Measurements from ENCODE around the gene FKRP.

GRCh38 chr19:46697204-46697960 lies 48.5 kb upstream of the FKRP start:
- TF ChIP-seq ZZZ3 (CRISPR knock-in tag; IDR thresholded peaks at IDR 0.05; ENCODE audit: borderline replicate concordance) (no peak), ATF3 (CRISPR knock-in tag; IDR thresholded peaks at IDR 0.05) (no peak), FOXA1 (IDR thresholded peaks at IDR 0.05) (no peak), FOXA1 (CRISPR knock-in tag; IDR thresholded peaks at IDR 0.05) (no peak), POLR2A (IDR thresholded peaks at IDR 0.05; ENCODE audit: insufficient read depth in 1 of 2, low read depth in 2 of 2, low read length in 2 of 2) (no peak), ZSCAN30 (CRISPR knock-in tag; IDR thresholded peaks at IDR 0.05) (no peak), SUZ12 (IDR thresholded peaks at IDR 0.05; ENCODE audit: low read depth, low read length) (no peak), TAF1 (CRISPR knock-in tag; IDR thresholded peaks at IDR 0.05) (no peak), CHCHD3 (CRISPR knock-in tag; IDR thresholded peaks at IDR 0.05) (no peak), ZNF484 (CRISPR knock-in tag; IDR thresholded peaks at IDR 0.05; ENCODE audit: borderline replicate concordance, low read depth) (no peak)
- TF ChIP-seq, protein P1, sequence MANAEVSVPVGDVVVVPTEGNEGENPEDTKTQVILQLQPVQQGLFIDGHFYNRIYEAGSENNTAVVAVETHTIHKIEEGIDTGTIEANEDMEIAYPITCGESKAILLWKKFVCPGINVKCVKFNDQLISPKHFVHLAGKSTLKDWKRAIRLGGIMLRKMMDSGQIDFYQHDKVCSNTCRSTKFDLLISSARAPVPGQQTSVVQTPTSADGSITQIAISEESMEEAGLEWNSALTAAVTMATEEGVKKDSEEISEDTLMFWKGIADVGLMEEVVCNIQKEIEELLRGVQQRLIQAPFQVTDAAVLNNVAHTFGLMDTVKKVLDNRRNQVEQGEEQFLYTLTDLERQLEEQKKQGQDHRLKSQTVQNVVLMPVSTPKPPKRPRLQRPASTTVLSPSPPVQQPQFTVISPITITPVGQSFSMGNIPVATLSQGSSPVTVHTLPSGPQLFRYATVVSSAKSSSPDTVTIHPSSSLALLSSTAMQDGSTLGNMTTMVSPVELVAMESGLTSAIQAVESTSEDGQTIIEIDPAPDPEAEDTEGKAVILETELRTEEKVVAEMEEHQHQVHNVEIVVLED (CRISPR knock-in tag; IDR thresholded peaks at IDR 0.05; ENCODE audit: borderline replicate concordance): no peak
- TF ChIP-seq, protein P2, sequence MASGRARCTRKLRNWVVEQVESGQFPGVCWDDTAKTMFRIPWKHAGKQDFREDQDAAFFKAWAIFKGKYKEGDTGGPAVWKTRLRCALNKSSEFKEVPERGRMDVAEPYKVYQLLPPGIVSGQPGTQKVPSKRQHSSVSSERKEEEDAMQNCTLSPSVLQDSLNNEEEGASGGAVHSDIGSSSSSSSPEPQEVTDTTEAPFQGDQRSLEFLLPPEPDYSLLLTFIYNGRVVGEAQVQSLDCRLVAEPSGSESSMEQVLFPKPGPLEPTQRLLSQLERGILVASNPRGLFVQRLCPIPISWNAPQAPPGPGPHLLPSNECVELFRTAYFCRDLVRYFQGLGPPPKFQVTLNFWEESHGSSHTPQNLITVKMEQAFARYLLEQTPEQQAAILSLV (CRISPR knock-in tag; IDR thresholded peaks at IDR 0.05; ENCODE audit: borderline replicate concordance): no peak
- TF ChIP-seq, protein P3, sequence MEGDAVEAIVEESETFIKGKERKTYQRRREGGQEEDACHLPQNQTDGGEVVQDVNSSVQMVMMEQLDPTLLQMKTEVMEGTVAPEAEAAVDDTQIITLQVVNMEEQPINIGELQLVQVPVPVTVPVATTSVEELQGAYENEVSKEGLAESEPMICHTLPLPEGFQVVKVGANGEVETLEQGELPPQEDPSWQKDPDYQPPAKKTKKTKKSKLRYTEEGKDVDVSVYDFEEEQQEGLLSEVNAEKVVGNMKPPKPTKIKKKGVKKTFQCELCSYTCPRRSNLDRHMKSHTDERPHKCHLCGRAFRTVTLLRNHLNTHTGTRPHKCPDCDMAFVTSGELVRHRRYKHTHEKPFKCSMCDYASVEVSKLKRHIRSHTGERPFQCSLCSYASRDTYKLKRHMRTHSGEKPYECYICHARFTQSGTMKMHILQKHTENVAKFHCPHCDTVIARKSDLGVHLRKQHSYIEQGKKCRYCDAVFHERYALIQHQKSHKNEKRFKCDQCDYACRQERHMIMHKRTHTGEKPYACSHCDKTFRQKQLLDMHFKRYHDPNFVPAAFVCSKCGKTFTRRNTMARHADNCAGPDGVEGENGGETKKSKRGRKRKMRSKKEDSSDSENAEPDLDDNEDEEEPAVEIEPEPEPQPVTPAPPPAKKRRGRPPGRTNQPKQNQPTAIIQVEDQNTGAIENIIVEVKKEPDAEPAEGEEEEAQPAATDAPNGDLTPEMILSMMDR (CRISPR knock-in tag; IDR thresholded peaks at IDR 0.05): no peak
